ENCODE data around the gene TMED9. TPM values are rescaled to one million over a fixed set of nuclear protein-coding genes. Genes with fewer than 3 reads are reported as not detected.
A peak's percentile ranks its signal among the peaks of the same experiment; 100 is the strongest.
"Not testable (repeated sequence)": the region's sequence is repeated elsewhere in the genome, so short reads cannot be mapped to it uniquely, and the experiment has no call there.

TMED9 gene
- total RNA-seq: 94.9 TPM
- long read RNA-seq, transcript TMED9-201 (5 exons, 1,473 nt): major isoform, 104 of 110 reads
- long read RNA-seq, partial matches to known transcripts: 2 of 110 reads
- long read RNA-seq, other reads (novel, unspliced or antisense): 4 of 110 reads

GRCh38 chr5:177592010-177592834 is at the start of gene TMED9:
Gene TMED9 (plus strand): TSS chr5:177592203. CDS start chr5:177592215, 12 bp downstream.
- peak; percentile 96 for DNase-seq (ENCODE audit: low spot score)
- intact Hi-C loops (cut with DNase I): loop anchor here (5.0 kb wide), 2 partner anchors 40 to 75 kb away; partner anchors contain the start of genes DDX41 and FAM193B

- intact Hi-C loops (cut with DNase I): no loop called here
- DNase-seq (ENCODE audit: low spot score): no peak
These were observed 49.1 kb upstream of the TMED9 start for GRCh38 chr5:177542816-177543465.

GRCh38 chr5:177545487-177546257 is 46.3 kb upstream of the TMED9 start:
- DNase-seq (ENCODE audit: low spot score): no peak
- intact Hi-C loops (cut with DNase I): no loop called here

DNA sequence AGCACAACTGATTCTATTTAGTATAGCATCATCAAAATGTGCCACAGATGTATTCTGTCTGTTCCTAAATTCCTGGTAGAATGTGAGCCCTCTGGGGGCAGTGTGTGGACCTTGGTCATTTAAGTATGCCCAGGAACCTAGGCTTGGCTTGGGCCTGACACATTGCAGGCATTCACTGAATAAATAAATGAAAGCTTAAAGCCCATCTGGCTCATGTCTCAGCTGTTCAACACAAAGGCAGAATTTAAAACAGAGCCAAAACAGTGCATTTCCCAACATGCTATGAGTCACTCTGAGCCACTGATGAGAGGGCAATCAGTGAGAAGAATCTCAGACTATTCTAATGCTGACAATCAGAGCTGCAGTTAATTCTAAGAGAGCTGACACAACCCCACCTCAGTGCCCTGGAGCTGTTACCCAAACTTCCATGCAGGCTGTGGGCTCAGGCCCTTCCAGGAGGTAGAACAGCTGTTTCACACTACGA is 45.7 kb upstream of the TMED9 start:
- intact Hi-C loops (cut with DNase I): no loop called here
- no peak for DNase-seq (ENCODE audit: low spot score)

GRCh38 chr5:177547736-177548135 is 44.3 kb upstream of the TMED9 start:
- intact Hi-C loops (cut with DNase I): no loop called here
- DNase-seq (ENCODE audit: low spot score): no peak

DNA sequence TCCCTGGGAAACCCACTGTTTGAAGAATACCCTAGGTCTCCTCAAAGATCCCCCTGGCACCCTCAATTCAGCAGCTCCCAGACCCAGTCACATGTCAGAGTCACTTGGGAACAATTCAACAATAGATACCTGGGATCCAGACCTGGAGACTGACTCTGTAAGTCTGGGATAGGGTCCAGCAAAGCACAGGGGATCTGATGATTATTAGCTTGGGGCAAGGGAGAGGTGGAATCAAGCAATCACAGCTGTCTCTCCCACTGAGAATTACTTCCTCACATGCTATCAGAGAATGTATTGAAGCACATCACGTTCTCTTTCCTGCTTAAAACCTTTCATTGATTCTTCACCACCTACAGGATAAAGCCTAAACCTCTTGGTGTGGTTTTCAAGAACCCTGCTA is 43.5 kb upstream of the TMED9 start:
- intact Hi-C loops (cut with DNase I): no loop called here
- DNase-seq (ENCODE audit: low spot score): no peak

DNA sequence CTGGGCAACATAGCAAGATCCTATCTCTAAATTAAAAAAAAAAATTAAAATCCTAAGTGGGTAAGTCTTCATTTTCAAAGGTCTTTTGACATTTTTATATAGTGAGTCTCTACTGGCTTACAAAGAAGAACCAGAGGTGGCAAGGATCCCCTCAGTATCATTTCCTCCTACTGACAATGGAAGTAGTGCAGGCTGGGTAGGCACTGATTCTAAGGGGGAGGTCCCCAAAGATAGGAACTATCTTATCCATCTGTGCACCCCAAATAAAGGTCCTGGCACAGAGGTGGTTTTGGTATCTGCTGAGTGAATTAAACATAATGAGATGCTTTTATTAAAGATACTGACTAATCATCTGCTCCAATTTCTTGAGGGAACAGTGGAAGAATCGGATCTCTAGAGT is 41.9 kb upstream of the TMED9 start:
- intact Hi-C loops (cut with DNase I): loop anchor here (5.0 kb wide), 1 partner anchor 42 kb away; the partner anchor contains the start of gene TMED9
- DNase-seq (ENCODE audit: low spot score): no peak

DNA sequence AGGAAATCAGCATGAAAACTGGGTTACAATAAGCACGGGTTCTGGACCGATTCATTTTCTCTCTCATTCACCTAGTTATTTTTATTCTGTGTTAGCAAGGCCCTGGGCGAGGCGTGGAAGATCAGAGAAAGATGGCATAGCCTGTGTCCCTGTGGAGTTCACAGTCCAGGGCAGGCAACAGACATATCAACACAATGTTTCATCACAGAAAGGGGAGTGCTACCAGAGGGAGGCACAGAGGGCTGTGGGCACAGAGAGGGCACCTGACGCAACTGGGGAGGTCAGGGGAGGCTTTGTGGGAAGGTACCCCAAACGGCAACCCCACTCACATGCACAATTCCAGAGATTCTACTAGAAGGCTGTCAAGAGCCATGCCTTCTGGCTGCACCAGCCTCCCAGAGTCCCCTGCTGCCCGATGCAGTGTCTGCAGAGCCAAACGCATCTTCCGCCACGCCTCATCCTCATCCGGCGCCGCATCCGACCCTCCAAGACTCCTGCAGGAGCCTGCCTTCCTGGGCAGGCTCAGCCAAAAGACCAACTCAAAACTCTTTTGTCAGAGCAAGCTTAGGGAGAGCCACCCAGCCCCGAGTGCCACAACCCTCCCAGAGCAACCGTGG is 39.1 kb upstream of the TMED9 start:
- no peak for DNase-seq (ENCODE audit: low spot score)
- intact Hi-C loops (cut with DNase I): loop anchor here (2.0 to 5.0 kb wide), 2 partner anchors 36 to 39 kb away; partner anchors contain the start of genes DDX41 and TMED9

DNA sequence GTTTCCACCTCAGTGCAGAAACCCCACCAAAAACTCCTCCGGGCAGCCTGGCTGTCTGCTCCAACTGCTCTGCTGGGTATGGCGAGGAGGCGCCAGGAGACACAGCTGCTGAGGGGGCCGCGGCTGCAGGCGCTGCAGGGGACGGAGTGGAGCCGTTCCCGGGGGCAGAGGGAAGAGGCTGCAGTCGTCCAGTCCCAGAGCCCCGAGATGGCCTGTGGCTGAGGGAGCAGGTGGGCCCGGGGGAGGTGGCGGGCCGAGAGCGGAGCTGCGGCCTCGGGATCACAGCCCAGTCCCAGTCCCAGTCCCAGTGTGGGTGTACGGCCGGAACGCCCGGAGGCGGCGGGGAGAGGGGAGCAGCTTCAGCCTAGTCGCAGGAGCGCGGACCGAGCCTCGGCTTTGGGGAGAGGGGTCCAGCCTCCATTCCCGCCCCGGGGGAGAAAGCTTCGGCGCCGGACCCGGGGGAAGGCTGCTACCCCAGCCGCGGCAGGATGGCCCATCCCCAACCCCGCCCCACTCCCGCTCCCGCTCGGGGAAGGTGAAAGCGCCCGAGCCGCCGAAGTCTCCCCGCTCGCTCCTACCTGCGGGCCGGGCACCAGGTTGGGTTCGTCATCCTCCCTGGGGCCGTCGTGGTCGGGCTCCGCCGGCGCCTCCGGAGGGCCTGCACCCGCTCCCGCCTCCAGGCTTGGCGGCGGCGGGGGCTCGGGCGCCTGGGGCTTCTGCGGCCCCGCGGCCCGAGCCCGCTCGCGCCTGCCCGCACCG is 38.2 kb upstream of the TMED9 start:
- peak; percentile 78 for DNase-seq (ENCODE audit: low spot score)
- intact Hi-C loops (cut with DNase I): loop anchor here (2.0 to 5.0 kb wide), 2 partner anchors 37 to 38 kb away; partner anchors contain the start of genes DDX41 and TMED9

DNA sequence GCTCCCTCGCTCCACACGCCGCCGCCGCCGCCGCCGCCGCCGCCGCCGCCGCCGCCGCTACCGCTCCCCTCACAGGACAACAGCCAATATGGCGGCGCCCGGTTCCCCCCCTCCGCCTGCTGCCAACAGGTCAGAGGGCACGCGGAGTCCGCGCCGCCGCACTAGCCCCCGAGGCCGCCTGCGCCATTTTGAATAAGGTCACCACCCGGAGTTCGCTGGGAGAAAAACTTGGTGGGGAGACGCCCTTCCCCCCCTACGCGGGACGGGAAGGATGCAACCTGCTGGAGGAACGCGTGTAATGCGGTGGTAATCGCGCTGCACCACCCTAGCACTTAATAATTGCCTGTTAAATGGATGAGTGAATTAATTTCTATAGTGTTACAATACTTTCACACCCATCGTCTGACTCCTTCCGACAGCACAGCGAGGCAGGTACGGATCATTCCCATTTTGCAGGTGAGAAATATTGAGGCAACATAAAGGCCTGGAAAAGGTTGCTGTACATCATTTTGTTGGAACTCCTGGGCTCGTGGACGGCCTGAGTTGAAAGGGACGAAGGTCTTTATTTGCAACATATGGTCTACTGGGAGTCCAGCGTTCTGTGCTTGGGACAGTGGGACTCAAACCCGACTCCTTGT is 37.4 kb upstream of the TMED9 start, which contains the start of gene FAM193B:
Gene FAM193B (minus strand): TSS at position 90 of the 638 bp plus-strand sequence. CDS start 105 bp downstream, outside the sequence.
- DNase-seq (ENCODE audit: low spot score): peak; percentile 98
- intact Hi-C loops (cut with DNase I): loop anchor here (5.0 kb wide), 1 partner anchor 38 kb away; the partner anchor contains the start of gene TMED9

GRCh38 chr5:177555228-177555627 is 36.8 kb upstream of the TMED9 start:
- no peak for DNase-seq (ENCODE audit: low spot score)
- intact Hi-C loops (cut with DNase I): no loop called here

DNA sequence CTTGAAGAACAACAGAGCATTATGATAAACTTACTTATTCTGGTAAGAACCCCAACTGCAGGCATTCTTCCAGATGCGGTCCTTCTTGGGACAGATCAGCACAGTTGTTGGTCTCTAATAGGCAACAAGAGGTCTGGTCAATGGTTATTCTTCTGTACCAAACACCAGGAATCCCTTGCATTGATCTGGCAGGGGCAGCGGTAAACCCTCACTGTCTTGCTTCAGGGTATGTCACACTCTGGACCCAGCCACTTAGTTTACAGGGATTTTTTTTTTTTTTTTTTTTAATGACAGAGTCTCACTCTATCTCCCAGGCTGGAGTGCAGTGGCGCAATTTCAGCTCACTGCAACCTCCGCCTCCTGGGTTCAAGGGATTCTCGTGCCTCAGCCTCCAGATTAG is 36.3 kb upstream of the TMED9 start:
- intact Hi-C loops (cut with DNase I): no loop called here
- DNase-seq (ENCODE audit: low spot score): no peak

GRCh38 chr5:177557041-177557647 is 34.9 kb upstream of the TMED9 start:
- intact Hi-C loops (cut with DNase I): no loop called here
- DNase-seq (ENCODE audit: low spot score): no peak

DNA sequence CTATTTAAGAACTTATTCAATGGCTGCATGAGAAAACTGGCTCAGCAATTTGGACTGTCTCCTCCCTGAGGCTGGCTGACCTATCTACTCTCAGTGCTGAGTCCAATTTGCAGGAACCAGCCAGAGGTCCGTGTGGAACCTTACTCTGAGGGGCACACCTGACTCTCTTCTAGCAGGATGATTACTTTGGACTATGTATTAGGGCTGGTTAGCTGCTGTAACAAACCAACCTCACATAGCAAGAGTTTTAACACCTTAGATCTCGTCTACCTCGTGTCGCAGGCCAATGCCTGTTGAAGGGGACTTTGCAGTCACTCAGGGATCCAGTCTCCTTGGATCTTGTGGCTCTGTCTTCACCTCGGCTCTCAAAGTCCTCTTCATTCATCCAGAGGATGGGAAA is 34.2 kb upstream of the TMED9 start:
- intact Hi-C loops (cut with DNase I): no loop called here
- DNase-seq (ENCODE audit: low spot score): no peak

DNA sequence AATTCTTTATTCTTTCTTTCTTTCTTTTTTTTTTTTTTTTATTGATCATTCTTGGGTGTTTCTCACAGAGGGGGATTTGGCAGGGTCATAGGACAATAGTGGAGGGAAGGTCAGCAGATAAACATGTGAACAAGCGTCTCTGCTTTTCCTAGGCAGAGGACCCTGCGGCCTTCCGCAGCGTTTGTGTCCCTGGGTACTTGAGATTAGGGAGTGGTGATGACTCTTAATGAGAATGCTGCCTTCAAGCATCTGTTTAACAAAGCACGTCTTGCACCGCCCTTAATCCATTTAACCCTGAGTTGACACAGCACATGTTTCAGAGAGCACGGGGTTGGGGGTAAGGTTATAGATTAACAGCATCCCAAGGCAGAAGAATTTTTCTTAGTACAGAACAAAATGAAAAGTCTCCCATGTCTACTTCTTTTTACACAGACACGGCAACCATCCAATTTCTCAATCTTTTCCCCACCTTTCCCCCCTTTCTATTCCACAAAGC is 32.5 kb upstream of the TMED9 start:
- DNase-seq (ENCODE audit: low spot score); intact Hi-C loops (cut with DNase I): not testable (repeated sequence)

- DNase-seq (ENCODE audit: low spot score): no peak
- intact Hi-C loops (cut with DNase I): no loop called here
These were observed 27.0 kb upstream of the TMED9 start for GRCh38 chr5:177565046-177565445.

DNA sequence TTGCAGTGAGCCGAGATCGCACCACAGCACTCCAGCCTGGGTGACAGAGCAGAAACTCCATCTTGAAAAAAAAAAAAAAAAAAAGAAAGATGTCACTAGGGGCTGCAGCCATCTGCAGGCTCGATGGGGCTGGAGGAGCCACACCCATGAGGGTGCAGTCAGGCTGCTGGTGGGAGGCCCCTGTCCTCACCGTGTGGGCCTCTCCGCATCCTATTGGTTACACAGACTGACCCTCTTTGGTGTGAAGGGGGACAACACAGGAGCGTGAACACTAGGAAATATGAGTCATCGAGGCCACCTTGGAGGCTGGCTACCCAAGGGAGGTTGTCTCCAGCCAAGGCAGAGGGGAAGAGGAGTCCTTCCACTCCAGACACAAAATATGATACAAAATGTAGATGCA is 23.7 kb upstream of the TMED9 start:
- no peak for DNase-seq (ENCODE audit: low spot score)
- intact Hi-C loops (cut with DNase I): no loop called here

Measured in cardiac septum (tissue), 1 donor.